ENCODE data around the gene TUBB. TPM values are rescaled to one million over a fixed set of nuclear protein-coding genes. Genes with fewer than 3 reads are reported as not detected.
A peak's percentile ranks its signal among the peaks of the same experiment; 100 is the strongest.

The TUBB gene
- total RNA-seq, 4 donors from 2014 or later: 151 to 351 (median 255) TPM

- no peaks in the 10 kb centered on the region for H3K9me3 ChIP-seq
- H3K27me3 ChIP-seq: no peaks in the 10 kb centered on the region
- peak overlapping the region in 2 of 4 donors; percentile 13 to 44 for H3K4me3 ChIP-seq
- peaks cover 0 to 44% (median 5%) of the 10 kb centered on the region in 3 donors for H3K4me1 ChIP-seq
- no peak for TF ChIP-seq POLR2A (IDR thresholded peaks at IDR 0.05)
- peak; percentile 48 to 93 (median 85) for TF ChIP-seq CTCF (IDR thresholded peaks at IDR 0.05)
- H3K36me3 ChIP-seq: peaks cover 12 to 98% (median 41%) of the 10 kb centered on the region in 3 donors
- 22 to 51% methylated on average over 9 to 13 of the region's 30 CpGs for WGBS, 2 donors
- DNase-seq: no peak
- intact Hi-C loops (cut with DNase I): no loop called here
- H3K27ac ChIP-seq: peak overlapping the region; percentile 32 to 64 (median 54)
Observed at GRCh38 chr6:30730601-30731435, 10.7 kb downstream of the TUBB start.

GRCh38 chr6:30732237-30732943 is 12.2 kb downstream of the TUBB start:
- TF ChIP-seq POLR2A (IDR thresholded peaks at IDR 0.05): no peak
- TF ChIP-seq CTCF (IDR thresholded peaks at IDR 0.05): no peak
- no peak for DNase-seq
- WGBS, 2 donors: 88 to 91% methylated on average over 11 to 12 of the region's 12 CpGs
- Histone ChIP-seq H3K4me3 (no peak overlapping the region), H3K27ac (no peak overlapping the region), H3K27me3 (no peaks in the 10 kb centered on the region), H3K4me1 (peaks cover 0 to 46% (median 10%) of the 10 kb centered on the region in 3 donors), H3K36me3 (peaks cover 15 to 98% (median 39%) of the 10 kb centered on the region in 3 donors), H3K9me3 (no peaks in the 10 kb centered on the region)
- intact Hi-C loops (cut with DNase I): no loop called here

GRCh38 chr6:30735668-30736314 is 15.6 kb downstream of the TUBB start:
- no peaks in the 10 kb centered on the region for H3K9me3 ChIP-seq
- no peak for DNase-seq
- intact Hi-C loops (cut with DNase I): no loop called here
- peaks cover 8 to 98% (median 33%) of the 10 kb centered on the region in 3 donors for H3K36me3 ChIP-seq
- no peak overlapping the region for H3K27ac ChIP-seq
- H3K4me3 ChIP-seq: no peak overlapping the region
- 70 to 87% methylated on average over 7 of the region's 8 CpGs for WGBS, 2 donors
- TF ChIP-seq POLR2A (IDR thresholded peaks at IDR 0.05): no peak
- no peaks in the 10 kb centered on the region for H3K27me3 ChIP-seq
- peaks cover 4 to 64% (median 23%) of the 10 kb centered on the region in 3 donors for H3K4me1 ChIP-seq

GRCh38 chr6:30738532-30738931 is 18.4 kb downstream of the TUBB start:
- Histone ChIP-seq H3K27ac (peak overlapping the region in 1 of 4 donors; percentile 21), H3K4me3 (no peak overlapping the region), H3K27me3 (no peaks in the 10 kb centered on the region), H3K36me3 (peaks cover 8 to 76% (median 33%) of the 10 kb centered on the region in 3 donors), H3K4me1 (peaks cover 14 to 77% (median 33%) of the 10 kb centered on the region in 3 donors), H3K9me3 (no peaks in the 10 kb centered on the region)
- no peak for DNase-seq
- WGBS, 2 donors: 77 to 80% methylated on average over 6 of the region's 6 CpGs
- intact Hi-C loops (cut with DNase I): no loop called here
- TF ChIP-seq POLR2A (IDR thresholded peaks at IDR 0.05) (no peak), CTCF (IDR thresholded peaks at IDR 0.05) (no peak)

GRCh38 chr6:30740540-30740870 is 20.4 kb downstream of the TUBB start:
- intact Hi-C loops (cut with DNase I): loop anchor here (5.0 kb wide), 2 partner anchors 82 to 142 kb away; partner anchors contain the start of gene DDR1
- 71 to 100% methylated on average over 2 of the region's 2 CpGs for WGBS, 2 donors
- H3K9me3 ChIP-seq: no peaks in the 10 kb centered on the region
- TF ChIP-seq POLR2A (IDR thresholded peaks at IDR 0.05): no peak
- no peak for TF ChIP-seq CTCF (IDR thresholded peaks at IDR 0.05)
- H3K4me1 ChIP-seq: peaks cover 18 to 87% (median 40%) of the 10 kb centered on the region in 3 donors
- no peak for DNase-seq
- no peak overlapping the region for H3K4me3 ChIP-seq
- peak overlapping the region in 1 of 4 donors; percentile 99 for H3K27ac ChIP-seq
- H3K36me3 ChIP-seq: peaks cover 8 to 56% (median 21%) of the 10 kb centered on the region in 3 donors
- no peaks in the 10 kb centered on the region for H3K27me3 ChIP-seq

All from esophagus squamous epithelium (tissue), 5 donors.